GM19438 (cell line): ENCODE measurements around the gene OBP2B.
"Not testable (repeated sequence)": the region's sequence is repeated elsewhere in the genome, so short reads cannot be mapped to it uniquely, and the experiment has no call there.

Experiments
- ATAC-seq: cut with Tn5 transposase; IDR thresholded peaks from one replicate; pipeline ENCODE4 v1.9.1; 2021; ENCODE audit warnings: low read depth; ENCODE audit not compliant: unreplicated experiment

Gene OBP2B

DNA sequence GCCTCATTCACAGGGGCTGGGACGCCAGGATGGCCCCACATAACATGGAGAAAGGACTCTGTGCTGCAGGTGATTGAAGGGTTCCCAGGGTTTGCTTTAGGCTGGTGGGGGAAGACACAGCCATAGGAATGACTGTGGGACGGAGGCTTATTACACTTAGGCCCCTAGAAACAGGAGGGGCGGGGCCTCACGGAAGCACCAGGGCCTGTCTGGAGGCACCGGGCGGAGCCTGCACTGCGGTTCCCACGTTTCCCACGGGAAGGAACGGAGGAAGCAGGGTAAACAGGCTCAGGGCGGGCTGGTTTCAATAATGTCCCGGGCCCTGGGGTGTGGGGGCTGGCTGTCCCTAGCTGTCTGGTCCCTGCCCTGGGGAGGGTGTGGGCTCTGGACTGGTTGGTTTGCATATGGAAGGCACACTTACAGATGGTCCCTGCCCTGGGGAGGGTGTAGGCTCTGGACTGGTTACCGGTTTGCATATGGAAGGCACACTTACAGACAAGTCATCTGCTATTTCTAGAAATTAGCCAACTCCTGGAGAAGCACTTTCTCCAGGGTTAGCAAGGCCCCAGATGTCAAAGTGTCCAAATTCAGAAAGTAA is 14.2 kb upstream of the OBP2B start:
- not testable (repeated sequence) for ATAC-seq

DNA sequence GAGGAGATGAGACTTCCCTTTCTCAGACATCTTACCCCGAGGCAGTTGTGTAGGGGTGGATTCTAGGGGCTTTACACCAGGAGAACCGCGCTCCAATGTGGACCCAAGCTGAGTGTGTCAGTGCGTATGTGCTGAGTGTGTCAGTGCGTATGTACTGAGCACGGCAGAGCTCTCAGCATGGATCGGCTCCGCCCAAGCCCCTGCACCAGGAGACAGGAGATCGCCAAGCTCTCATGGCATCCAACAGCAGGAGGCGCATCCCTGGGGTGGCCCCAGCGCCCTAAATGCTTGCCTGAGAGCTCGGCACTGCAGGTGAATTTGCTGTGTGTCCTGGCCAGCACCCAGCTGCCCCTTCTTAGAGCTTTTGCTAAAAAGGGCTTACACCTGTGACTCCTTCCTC is 12.9 kb upstream of the OBP2B start:
- not testable (repeated sequence) for ATAC-seq

DNA sequence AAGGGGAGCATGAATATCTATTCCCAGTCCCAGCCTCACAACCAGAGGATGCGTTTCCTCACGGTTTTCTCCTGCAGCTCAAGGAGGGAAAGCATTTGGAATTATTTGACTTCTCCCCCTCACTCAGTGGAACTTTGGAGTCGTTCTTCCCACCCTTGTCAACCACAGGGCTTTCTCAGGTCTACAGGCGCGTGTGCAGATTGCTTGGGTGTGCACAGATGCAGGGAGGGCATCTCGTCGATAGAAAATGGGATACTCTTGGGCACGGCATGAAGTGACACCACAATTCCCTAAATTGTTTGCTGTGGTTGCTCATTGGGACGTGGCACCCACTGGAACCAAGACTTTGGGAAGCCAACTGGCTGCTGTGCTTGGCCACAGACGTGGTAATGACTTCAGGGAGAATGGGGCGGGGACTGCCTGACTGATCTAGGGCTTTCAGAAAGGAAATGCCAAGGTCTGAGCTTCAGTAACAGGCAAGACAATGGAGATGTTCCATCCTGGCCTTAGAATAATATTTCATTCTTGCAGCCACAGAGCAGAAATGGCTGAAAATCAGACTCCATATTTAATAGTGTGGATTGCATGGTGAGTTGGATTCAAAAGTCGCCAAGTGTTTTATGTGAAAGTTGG is 12.2 kb upstream of the OBP2B start:
- ATAC-seq, result no peak

DNA sequence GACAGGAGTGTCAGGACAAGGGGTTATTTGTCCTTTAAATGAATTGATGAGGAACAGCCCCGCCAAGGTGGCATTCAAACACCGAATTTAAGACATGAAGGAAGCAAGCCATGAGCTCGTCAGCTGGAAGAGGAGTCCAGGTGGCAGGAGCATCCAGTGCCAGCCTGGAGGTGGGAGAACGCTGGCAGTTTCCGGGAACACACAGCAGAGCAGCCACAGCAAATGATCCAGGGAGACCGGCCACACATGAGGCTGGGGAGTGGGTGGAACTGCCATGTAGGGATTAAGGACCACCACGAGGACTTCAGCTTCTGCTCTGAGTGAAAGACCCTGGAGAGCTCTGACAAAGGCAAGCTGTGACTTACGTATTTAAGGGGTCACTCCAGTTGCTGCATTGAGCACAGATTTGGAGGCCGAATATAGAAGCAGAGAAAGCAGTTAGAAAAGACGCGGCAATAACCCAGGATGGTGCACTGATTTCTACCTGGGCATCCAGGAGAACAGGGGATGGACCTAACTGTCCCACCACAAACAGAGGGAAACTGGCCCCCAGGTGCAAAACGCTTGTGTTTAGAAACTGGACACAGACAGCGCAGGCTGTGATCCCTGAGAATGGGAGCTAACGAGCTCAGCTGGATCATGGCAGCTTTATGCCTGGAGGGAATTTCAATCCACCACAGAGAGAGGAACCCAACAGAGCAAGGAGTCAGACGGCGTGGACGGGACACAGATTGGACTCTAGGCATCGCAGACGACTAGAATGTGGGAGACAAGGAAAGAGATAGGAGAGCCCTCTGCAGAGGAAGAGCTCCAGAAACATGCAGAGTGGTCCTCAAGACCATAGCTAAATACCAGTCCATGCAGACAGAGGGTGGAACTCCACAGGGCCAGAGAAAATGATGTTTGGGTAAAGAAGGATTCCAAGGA is 9.3 kb upstream of the OBP2B start:
- ATAC-seq, result not testable (repeated sequence)

DNA sequence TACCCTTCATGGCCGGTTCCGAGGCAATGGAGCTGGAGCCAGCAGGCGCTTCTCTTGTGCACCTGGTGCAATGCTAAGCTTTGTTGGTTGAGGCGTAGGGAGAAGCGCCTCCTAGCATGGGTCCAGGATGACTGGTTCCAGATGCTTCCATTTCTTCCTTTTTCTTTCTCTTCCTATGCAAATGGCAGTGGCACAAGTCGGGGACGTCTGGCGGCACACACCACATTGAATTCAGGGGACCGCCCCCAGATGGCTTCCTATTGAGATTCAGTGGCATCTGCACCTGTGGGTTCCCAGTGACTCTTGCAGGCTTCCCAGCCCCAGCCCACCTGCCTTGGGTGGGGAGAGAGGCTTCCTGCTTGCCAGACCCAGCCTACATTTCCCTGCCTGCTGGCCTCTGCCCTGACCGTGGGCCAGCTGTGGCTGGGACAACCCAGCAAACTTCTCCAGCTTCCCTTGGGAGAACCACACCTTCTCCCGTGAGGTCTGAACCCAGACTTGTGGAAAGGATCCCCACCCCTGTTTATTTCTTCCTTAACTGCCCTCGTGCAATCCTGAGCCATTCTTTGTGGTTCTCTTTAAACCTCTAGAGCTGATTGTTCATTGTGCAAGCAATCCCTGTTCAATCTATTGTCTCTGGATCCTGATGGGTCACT is 8.4 kb upstream of the OBP2B start:
- not testable (repeated sequence) for ATAC-seq

DNA sequence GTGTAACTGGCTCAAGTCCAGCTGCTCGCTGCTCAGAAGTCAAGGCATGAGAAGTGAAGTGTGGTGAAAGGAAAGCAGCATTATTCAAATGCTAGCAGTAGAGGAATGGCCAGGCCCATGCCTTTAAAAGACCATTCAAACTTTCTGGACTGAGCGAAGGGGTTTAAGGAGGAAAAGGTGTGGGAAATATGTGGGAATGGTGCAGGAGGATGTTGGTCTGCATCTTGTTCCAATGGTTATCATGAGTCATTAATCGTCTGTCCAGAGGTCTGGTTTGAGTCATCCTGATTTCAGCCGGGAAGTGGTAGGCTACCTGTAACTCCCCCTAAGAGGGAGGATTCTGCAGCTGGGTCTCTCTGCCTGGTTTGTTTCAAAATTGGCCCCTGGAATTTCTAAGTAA is 5.2 kb upstream of the OBP2B start:
- not testable (repeated sequence) for ATAC-seq

DNA sequence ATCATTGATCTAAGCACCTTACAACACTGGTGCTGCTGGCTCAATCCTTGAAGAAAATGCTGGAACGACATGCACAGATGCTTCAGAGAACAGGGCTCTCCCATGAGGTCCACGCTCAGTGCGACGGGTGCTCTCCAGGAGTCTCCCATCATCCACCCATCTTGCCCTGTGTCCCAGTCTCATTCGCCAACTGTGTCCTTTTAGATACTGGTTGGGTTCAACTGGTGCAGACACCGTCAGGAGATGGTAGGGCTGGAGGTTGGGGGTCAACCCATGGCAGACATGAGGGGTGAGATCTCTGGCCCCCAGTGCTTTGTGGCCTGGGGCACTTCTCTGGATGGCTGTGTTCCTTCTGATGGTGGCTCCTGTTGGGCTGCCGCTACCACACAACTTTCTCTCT is 1.6 kb upstream of the OBP2B start:
- no peak for ATAC-seq

DNA sequence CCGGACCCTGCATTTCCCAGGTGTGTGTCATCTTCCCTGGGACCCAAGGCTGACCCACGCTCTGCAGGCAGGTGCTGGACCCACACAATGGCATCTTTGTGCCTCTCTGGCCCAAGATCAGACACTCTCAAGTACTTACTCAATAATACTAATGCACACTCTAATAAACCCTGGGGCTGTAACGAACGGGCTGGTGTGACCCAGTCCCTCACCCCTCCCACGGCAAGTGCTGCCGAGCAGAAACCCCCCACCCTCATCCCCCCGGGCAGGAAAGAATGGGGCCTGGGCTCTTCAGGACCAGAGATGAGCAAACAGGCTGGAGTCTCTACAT is 1.1 kb upstream of the OBP2B start:
- ATAC-seq, result no peak

DNA sequence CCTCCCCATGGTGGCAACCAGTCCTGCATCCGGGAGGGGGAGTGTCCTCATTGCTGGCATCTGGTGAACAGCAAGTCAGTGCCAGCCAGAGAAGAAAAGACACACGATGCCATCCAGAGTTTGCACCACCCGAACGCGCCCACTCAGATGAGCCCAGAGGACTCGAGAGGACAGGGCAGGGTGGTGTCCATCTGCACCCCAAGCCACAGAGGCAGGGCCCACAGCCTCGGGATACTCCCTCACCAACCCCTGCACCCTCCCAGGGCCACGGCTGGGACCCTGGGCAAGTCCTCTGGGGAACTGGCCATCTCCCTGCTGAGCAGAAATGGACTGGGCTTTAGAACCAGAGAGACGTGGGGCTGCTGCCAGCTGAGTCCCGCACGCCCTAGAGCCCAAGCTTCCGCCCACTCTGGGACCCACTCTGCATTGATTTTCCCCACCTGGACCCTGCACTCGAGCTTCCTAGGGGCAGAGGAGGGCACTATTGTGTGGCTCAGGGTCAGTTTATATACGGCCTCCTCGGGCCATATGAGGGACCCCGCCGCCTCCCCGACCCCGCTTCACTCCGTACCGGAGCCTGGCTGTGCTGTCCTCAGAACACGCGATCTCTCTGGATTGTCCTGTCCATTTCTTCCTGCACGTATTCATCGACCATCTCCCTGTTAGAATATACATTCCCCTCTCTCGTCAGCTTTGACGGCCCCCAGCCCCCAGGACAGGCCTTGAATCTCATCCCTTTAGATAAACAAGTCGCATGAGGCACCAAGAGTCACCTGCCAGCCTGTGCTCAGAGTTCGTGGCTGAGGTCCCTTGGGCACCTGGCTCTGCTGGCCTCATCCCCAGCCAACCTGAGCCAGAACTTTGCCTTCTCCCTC is 514 bp upstream of the OBP2B start:
- not testable (repeated sequence) for ATAC-seq

DNA sequence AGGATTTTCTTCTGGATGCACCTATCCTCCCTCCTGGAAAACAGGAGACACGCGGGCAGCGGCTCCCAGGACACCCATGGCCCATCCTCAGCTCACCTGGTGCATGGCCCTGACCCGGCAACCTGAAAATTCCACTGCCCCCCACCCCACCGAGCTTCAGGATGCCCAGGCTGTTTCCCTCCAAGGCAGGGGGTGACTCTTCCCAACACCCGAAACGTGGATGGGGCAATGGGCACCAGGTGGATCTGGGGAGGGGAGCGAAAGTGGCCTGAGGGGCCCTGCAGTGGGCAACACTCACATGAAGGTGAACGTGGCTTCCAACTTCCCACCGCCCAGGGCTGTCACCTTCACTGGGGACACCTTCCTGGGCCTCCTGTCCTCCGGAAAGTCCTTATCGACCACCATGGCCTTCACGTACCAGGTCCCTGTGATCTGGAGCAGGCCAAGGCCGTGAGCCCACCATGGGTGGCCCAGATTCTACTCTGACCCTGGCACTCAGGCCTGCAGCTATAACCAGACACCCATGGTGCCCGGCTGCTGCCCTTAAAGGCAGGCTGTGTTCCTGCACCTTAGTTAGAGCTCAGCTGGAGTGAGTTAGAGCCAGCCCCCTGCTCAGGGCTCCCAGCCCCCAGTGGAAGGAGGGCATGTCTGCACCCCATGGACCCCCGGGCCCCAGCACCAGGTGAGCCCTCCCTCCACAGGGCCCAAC is 725 bp downstream of the OBP2B start:
- ATAC-seq, result not testable (repeated sequence)

DNA sequence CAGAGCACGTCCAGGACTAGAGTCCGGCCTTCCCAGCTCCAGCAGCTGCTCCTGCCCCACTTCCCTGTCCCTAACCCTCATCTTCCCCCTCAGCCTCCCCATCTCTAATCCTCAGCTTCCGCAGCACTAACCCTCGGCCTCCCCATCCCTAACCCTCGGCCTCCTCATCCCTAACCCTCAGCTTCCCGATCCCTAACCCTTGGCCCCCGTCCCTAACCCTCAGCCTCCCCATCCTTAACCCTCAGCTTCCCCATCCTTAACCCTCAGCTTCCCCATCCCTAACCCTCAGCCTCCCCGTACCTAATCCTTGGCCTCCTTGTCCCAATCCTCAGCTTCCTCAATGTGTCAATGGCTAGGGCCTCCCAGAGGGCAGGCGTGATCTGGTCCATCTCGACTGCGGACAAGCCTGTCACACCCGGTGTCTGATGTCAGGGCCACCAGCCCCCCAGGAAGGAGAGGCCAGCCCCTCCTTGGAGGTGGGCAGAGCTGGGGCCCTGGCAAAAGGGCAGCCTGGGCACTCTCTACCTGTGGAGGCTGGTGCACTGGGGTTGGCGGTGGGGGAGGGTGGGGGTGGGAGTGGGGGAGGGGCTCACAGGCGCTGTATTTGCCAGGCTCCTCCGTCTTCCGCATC is 1.4 kb downstream of the OBP2B start:
- ATAC-seq, result no peak

DNA sequence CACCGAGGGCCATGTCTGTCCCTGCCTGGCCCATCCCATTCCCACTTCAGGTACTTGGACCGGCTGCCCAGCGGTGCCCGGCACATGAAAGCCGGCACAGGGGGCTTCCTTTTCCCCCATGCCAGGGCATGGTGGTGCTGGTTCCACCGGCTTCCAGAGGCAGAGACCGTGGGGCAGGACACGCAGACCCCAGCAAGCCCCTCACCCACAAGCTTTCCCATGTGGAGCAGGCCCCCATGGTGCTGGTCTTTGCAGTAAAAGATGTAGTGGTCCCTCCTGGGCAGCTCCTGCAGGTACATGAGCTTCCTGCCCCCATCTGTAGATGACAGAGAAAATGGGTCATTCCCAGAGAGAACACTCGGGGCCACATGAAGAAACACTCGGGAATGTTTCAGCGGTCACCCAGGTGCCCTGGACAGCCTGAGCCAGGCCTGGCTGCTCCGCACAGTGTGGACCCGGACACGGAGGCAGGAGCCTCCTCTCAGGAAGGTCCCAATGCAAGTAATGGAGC is 2.0 kb downstream of the OBP2B start:
- no peak for ATAC-seq

DNA sequence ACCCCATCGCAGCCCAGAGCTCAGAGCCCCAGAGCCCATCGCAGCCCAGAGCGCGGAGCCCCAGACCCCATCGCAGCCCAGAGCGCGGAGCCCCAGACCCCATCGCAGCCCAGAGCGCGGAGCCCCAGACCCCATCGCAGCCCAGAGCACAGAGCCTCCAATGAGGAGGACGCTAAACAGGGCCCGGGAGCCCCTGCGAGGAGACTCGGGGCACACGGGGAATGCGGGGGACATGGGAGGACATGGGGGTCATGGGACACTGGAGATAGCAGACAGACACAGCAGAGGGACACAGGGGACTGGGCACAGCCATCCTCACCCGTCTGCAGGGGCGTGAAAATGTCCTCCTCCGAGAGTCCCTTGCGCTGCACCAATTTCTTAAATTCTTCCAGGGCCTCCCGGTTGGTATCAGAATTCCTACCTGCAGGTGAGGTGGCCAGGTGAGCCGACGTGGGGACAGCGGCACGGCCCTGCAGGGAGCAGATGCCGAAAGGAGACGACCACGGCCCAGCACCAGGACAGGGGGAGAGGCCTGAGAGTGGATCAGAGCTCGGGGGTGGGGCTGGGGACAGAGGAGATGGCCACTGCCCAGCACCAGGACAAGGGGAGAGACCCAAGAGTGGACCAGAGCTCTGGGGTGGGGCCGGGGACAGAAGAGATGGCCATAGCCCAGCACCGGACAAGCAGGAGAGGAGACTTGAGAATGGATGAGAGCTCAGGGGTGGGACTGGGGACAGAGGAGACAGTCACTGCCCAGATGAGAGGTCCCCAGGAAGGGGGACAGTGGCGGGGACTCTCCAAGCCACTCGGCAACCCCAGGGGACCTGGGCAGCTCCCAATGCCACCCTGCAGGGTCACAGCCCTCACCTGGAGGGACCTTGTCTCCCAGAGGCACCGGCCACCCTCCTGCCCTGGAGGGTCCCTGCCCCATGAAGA is 2.8 kb downstream of the OBP2B start:
- ATAC-seq, result no peak

DNA sequence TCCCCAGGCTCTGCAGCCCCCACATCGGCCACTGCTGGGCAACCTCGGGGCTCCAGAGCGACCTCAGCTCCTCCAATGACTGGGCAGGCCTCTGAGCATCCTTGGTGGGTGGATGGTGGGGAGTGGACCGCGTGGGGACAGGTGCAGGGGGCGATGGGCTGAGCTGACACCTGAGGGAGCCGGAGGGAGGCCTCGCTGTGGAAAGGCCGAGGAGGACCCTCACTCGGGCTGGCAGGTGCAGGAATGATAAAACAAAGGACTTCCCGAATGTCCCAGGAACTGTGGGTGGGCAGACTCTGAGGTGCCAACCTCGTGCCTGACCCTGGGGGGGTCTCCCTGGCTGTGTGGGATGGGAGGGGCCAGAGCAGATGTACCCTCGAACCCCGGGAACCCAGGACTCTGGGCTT is 3.6 kb downstream of the OBP2B start:
- ATAC-seq, result not testable (repeated sequence)

DNA sequence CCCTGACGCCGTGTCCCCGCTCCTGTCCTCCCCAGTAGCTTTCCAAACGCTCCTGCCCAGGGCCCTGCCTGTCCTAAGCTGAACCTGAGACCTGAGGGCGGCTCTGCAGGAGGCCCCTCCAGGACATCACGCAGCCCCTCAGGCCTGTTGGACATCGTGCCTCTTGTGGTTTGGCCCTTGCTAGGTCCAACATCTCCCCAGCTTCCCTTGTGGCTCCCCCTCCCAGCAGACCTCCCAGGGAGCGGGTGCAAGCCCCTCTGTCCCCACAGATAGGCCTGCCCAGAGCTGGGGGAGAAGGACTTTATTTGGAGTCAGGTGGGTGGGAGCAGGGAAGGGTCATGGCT is 4.1 kb downstream of the OBP2B start:
- ATAC-seq, result no peak

DNA sequence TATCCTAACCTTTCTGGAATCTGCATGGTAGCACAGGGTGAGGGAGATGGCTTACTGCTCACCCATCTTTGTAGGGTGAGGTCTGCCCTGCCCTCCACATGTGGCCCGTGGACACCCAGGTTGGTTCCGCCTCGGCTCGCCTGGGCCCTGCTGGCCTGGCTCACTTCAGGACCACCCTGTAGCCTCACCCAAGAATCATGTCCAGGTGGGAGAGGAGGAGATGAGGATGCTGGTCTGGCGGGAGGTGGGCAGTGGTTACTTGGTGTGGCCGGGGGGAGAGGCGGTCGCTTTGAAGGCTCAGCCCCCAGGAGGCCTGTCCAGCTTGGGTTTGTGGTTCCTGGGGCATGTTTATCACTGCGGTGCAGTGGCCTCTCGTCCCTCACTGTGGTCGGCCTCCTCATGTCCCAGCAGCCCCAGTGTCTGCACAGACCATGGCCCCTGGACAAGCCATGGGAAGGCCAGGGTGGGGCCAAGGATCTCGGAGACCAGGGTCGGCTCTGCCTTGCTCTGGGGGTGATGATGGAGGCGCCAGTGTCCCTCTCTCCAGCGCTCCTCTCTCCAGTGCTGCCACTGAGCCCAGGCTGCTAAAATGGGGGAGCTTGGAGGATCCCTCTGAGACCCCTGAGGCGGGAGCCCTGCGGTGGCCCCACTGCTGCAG is 4.6 kb downstream of the OBP2B start:
- ATAC-seq, result no peak

DNA sequence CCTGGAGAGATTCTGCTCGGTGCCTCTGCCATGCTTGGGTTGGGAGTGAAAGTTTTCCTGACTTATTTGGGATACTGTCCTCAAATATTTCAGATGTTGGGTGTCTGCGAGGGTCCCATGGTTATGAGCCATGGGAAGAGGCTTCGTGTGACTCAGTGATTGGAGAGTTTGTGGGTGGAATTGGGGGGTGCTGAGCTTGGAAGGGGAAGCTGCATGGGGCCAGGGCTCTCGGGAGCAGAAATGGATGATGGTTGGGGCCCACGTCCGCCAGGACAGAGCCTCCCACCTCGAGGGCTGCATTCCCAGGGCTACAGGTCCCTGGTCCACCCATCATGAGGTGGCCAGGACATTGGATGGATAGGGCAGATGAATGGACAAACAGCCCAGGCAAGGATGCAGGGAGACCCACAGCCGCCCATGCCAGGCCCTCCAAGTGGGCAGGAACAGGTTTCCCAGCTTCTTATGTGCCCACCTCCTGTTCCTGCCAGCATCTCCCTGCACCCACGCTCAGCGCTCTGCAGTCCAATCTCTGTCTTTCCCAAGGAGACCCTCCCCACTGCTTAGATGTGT is 5.5 kb downstream of the OBP2B start:
- ATAC-seq, result no peak
